NCI-H2029 treated with DMSO at 0.1 percent for 48 hours (cell line): Measurements from ENCODE around the gene LMBRD1.
A peak's percentile ranks its signal among the peaks of the same experiment; 100 is the strongest.
"Not testable (repeated sequence)": the region's sequence is repeated elsewhere in the genome, so short reads cannot be mapped to it uniquely, and the experiment has no call there.

ENCODE experiments used
- DNase-seq: peaks from one replicate; lab custom pipeline; 2025; lab: John Stamatoyannopoulos, UW

The LMBRD1 gene

GRCh38 chr6:69796073-69796641, 653 bp downstream of the LMBRD1 start:
- DNase-seq: peak; percentile 92

- no peak for DNase-seq
Measured at GRCh38 chr6:69795469-69796072, 1.2 kb downstream of the LMBRD1 start.

GRCh38 chr6:69792292-69792691, 4.5 kb downstream of the LMBRD1 start:
- DNase-seq: no peak

- no peak for DNase-seq
Measured at GRCh38 chr6:69791065-69791471, 5.7 kb downstream of the LMBRD1 start.

- DNase-seq: no peak
Measured at GRCh38 chr6:69790629-69791028, 6.2 kb downstream of the LMBRD1 start.

- no peak for DNase-seq
Measured at GRCh38 chr6:69789578-69789977, 7.2 kb downstream of the LMBRD1 start.

GRCh38 chr6:69787436-69787835, 9.4 kb downstream of the LMBRD1 start:
- DNase-seq: not testable (repeated sequence)

- DNase-seq: no peak
Measured at GRCh38 chr6:69785697-69786096, 11.1 kb downstream of the LMBRD1 start.

- DNase-seq: no peak
Measured at GRCh38 chr6:69784595-69785377, 12.0 kb downstream of the LMBRD1 start.

GRCh38 chr6:69783108-69783507, 13.7 kb downstream of the LMBRD1 start:
- no peak for DNase-seq

- no peak for DNase-seq
Measured at GRCh38 chr6:69780585-69781178, 16.1 kb downstream of the LMBRD1 start.

- DNase-seq: no peak
Measured at GRCh38 chr6:69775941-69776340, 20.9 kb downstream of the LMBRD1 start.

GRCh38 chr6:69775585-69775849, 21.3 kb downstream of the LMBRD1 start:
- DNase-seq: no peak

- no peak for DNase-seq
Measured at GRCh38 chr6:69774740-69775584, 21.8 kb downstream of the LMBRD1 start.

GRCh38 chr6:69771158-69771906, 25.5 kb downstream of the LMBRD1 start:
- DNase-seq: no peak

- no peak for DNase-seq
Measured at GRCh38 chr6:69768664-69769063, 28.1 kb downstream of the LMBRD1 start.

- DNase-seq: no peak
Measured at GRCh38 chr6:69763763-69764162, 33.0 kb downstream of the LMBRD1 start.

- no peak for DNase-seq
Measured at GRCh38 chr6:69761853-69762252, 35.0 kb downstream of the LMBRD1 start.

GRCh38 chr6:69758214-69758613, 38.6 kb downstream of the LMBRD1 start:
- DNase-seq: no peak

GRCh38 chr6:69756907-69757306, 39.9 kb downstream of the LMBRD1 start:
- DNase-seq: no peak

GRCh38 chr6:69756366-69756765, 40.4 kb downstream of the LMBRD1 start:
- DNase-seq: no peak

- no peak for DNase-seq
Measured at GRCh38 chr6:69735027-69735426, 61.8 kb downstream of the LMBRD1 start.
